GM21381 (cell line): Measurements from ENCODE around the gene ITPR1.

ENCODE experiments used
- ATAC-seq: cut with Tn5 transposase; IDR thresholded peaks from one replicate; pipeline ENCODE4 v1.9.1; 2021; ENCODE audit warnings: mild to moderate bottlenecking, moderate library complexity; ENCODE audit not compliant: unreplicated experiment

ITPR1 gene

GRCh38 chr3:4865714-4866113, 372.6 kb downstream of the ITPR1 start:
- ATAC-seq: no peak

GRCh38 chr3:4866866-4867265, 373.7 kb downstream of the ITPR1 start:
- no peak for ATAC-seq

DNA sequence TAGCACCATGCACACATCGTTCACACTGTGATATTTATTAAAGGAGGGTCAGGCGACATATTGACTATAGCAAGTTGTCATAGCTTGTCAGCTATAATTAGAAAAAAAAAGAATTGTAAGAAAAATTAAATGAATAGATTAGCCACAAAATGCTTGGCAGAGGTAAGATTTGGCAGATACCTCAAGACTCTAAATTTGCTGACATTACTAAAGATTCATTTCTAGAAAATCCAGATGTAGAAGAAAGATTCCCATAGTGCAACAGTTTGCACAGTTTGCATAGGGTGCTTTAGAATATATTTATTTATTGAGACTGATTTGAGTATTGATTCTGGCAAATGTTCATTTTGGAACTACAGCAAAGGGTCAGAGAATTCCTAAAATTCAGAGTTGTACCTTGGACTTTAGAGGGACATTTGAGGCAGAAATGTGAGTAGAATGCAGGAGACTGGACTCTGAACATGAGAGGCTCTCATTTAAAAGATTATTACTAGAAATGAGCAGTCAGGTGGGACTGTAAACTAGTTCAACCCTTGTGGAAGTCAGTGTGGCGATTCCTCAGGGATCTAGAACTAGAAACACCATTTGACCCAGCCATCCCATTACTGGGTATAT, 384.1 kb downstream of the ITPR1 start:
- ATAC-seq: no peak

- ATAC-seq: no peak
These were observed 387.7 kb downstream of the ITPR1 start for GRCh38 chr3:4880850-4881249.

DNA sequence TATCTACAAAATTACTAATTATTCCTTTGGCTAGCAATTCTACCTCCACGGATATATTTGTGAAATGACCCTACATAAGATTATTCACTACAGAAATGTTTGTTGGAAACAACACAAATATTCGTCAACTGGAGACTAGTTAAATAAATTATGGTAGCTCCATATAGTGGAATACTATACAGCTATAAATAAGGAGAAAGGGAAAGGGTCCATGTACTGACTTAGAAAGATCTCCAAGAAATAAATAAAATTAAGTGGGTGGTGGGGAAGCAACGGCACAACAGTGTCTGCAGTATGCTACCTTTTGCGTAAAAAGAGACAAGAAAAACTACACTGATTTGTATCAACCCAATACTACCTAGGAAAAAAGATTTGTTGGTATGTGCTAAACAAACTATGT, 389.4 kb downstream of the ITPR1 start:
- no peak for ATAC-seq

- ATAC-seq: no peak
These were observed 389.9 kb downstream of the ITPR1 start for GRCh38 chr3:4883011-4883410.

DNA sequence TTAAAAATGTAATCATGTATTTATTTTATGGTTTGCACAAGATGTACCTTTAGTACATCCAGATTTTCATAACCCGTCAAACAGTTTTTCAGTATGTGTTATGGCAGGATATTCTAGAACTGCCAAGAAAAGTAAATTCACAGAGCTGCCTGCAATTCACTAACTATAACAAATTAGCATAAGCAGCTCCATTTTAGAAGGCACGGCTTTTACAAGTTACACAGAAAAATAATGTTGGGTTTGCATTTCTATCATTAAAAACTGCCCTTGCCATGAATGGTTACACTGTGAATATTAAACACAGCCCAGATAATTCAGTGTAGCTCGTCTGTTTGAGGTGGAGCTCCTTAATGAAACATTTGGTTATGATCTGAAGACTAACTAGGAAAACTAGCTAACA, 391.7 kb downstream of the ITPR1 start:
- ATAC-seq: no peak

GRCh38 chr3:4885316-4885715, 392.2 kb downstream of the ITPR1 start:
- no peak for ATAC-seq

DNA sequence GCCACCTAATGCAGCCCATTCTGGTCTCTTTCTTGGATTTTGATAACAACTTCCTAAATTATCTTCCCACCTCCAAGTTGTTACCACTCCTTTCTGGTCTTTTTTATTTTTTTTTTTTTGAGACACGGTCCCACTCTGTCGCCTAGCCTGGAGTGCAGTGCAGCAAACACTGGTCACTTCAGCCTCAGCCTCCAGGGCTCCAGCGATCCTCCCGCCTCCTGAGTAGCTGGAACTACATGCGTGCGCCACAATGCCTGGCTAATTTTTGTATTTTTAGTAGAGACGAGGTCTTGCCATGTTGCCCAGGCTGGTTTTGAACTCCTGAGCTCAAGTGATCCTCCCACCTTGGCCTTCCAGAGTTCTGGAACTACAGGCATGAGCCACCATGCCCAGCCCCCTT, 393.3 kb downstream of the ITPR1 start:
- no peak for ATAC-seq

- ATAC-seq: no peak
These were observed 394.0 kb downstream of the ITPR1 start for GRCh38 chr3:4887177-4887576.

DNA sequence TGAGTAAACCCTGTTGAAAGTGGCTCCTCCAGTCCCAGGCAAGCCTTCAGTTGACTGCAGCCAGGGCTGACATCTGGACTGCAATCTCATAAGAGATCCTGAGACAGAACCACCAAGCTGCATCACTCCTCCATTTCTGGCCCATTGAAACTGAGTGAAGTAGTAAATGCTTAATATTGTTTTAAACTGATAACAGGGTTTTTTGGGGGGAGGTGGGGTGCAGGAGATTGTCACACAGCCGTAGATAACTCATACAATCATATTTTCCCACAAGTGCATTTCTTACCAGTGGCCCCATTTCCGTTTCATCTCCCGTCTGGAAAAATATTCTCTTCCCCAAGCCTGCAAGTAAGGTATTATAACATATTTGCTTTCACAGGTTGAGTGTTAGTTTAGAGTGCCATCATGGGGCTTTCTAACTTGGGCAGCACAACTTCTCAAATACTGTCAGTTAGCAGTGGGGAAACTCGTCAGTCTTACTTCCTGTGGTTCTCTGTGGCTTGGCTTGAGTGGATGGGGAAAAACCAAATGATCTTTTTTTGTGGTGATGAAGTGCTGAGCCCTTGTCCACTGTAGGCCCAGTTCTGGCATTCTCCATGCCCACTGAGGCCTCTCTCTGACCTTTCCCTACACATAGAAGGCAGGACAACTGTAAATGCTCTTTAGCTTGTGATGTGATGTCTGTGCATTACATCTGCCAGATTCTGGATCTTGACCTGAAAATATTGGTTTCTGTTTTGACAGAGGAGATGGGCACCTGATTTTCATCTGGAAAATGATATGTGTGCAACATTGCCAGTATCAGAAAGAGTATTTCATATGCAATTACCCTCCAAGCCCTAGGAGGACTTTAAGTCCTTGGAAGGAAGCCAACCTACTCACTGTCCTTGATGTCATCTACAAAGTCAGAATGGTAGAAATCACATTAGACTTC, 396.0 kb downstream of the ITPR1 start:
- peak; percentile 88 for ATAC-seq

- ATAC-seq: no peak
These were observed 396.7 kb downstream of the ITPR1 start for GRCh38 chr3:4889896-4890295.

- no peak for ATAC-seq
These were observed 401.9 kb downstream of the ITPR1 start for GRCh38 chr3:4894891-4895530.

DNA sequence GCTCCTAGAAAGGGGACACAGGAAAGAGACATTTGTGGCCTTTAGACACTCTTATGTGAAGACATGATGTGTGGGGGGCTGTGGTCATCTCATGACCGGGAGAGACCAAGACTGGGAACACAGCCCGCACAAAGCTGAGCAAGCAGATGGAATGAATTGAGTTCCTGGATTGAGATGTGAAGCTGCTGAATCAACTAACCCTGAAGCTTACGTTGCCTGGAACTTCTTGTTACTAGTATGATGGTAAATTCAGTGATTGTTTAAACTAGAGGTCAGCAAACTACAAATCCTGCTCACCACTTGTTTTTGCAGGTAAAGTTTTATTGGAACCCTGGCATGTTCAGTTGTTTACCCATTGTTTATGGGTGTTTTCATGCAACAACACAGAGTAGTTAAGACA, 402.7 kb downstream of the ITPR1 start:
- ATAC-seq: no peak
